ENCODE data around the gene CPSF6. TPM values are rescaled to one million over a fixed set of nuclear protein-coding genes. Genes with fewer than 3 reads are reported as not detected.

The CPSF6 gene
- total RNA-seq, 1 experiment from 2014 or later, result 167 TPM

DNA sequence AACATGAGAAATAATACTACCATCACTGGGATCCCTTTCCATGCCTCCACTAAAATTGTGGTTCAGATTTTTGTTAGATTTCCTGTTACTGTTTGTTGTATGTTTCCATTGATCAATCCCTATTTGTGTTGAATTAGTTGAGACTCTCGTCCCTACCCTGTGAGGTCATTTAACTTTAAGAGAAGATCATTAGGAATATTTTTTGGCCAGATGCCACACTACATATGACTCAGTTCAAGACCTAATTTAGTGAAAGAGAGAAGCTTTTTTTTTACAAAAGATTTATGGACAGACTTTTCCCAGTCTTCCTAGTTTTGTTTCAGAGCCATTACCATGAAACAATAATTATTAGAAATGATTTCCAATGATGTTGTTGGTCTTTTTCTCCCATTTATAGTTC is 35.5 kb downstream of the CPSF6 start:
- Histone ChIP-seq H3K27ac (ENCODE audit: low read depth, low read length, poor library complexity, severe bottlenecking) (no peak overlapping the region), H3K27me3 (replicated peaks; ENCODE audit: insufficient read depth, low read depth, low read length, poor library complexity) (no peaks in the 10 kb centered on the region), H3K4me1 (ENCODE audit: insufficient read depth, low read length, poor library complexity, severe bottlenecking) (peaks cover 6% of the 10 kb centered on the region), H3K4me3 (ENCODE audit: low read depth, low read length, poor library complexity, severe bottlenecking) (no peak overlapping the region), H3K36me3 (ENCODE audit: insufficient read depth, low read length, poor library complexity, severe bottlenecking) (peaks cover 15% of the 10 kb centered on the region), H3K9me3 (ENCODE audit: low read depth, low read length, poor library complexity, severe bottlenecking) (no peaks in the 10 kb centered on the region)
- no TSS peak for BruUV-seq (replicated peaks)
- CTCF ChIA-PET, result no interaction called here
- no peak for TF ChIP-seq EZH2 (IDR thresholded peaks at IDR 0.05; ENCODE audit: borderline replicate concordance, low read depth, low read length, poor library complexity, severe bottlenecking)
- POLR2A ChIA-PET (ENCODE audit: low non-redundant PET), result no interaction called here
- intact Hi-C loops (cut with micrococcal nuclease; ENCODE audit: unreplicated experiment), result no loop called here
- DNase-seq (ENCODE audit: low spot score), result no peak

DNA sequence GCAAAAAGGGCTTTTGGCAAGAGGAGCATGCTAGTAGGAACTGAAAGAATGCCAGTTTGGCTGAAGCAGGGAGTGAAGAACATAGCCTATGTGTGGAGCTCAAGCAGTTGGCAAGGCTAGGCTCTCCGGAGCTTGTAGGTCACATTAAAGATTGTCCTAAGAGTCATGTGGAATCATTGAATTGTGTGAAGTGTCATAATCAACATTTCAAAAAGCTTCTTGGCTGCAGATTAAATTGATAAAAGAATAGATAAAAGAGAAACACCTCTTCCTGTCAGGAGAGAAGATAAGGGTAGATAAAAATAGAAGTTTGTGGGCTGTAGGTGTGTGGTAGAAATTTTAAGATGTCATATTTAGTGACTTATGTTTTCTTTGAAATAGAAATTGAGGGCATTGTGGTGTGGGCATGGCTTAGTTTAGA is 36.1 kb downstream of the CPSF6 start:
- DNase-seq (ENCODE audit: low spot score), result no peak
- Histone ChIP-seq H3K4me1 (ENCODE audit: insufficient read depth, low read length, poor library complexity, severe bottlenecking) (peaks cover 6% of the 10 kb centered on the region), H3K27me3 (replicated peaks; ENCODE audit: insufficient read depth, low read depth, low read length, poor library complexity) (no peaks in the 10 kb centered on the region), H3K9me3 (ENCODE audit: low read depth, low read length, poor library complexity, severe bottlenecking) (no peaks in the 10 kb centered on the region), H3K36me3 (ENCODE audit: insufficient read depth, low read length, poor library complexity, severe bottlenecking) (peaks cover 10% of the 10 kb centered on the region), H3K27ac (ENCODE audit: low read depth, low read length, poor library complexity, severe bottlenecking) (no peak overlapping the region), H3K4me3 (ENCODE audit: low read depth, low read length, poor library complexity, severe bottlenecking) (no peak overlapping the region)
- intact Hi-C loops (cut with micrococcal nuclease; ENCODE audit: unreplicated experiment), result no loop called here
- TF ChIP-seq, protein P1, sequence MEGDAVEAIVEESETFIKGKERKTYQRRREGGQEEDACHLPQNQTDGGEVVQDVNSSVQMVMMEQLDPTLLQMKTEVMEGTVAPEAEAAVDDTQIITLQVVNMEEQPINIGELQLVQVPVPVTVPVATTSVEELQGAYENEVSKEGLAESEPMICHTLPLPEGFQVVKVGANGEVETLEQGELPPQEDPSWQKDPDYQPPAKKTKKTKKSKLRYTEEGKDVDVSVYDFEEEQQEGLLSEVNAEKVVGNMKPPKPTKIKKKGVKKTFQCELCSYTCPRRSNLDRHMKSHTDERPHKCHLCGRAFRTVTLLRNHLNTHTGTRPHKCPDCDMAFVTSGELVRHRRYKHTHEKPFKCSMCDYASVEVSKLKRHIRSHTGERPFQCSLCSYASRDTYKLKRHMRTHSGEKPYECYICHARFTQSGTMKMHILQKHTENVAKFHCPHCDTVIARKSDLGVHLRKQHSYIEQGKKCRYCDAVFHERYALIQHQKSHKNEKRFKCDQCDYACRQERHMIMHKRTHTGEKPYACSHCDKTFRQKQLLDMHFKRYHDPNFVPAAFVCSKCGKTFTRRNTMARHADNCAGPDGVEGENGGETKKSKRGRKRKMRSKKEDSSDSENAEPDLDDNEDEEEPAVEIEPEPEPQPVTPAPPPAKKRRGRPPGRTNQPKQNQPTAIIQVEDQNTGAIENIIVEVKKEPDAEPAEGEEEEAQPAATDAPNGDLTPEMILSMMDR (conservative IDR thresholded peaks at IDR 0.05; ENCODE audit: low read depth, low read length), result no peak
- no peak for TF ChIP-seq EZH2 (IDR thresholded peaks at IDR 0.05; ENCODE audit: borderline replicate concordance, low read depth, low read length, poor library complexity, severe bottlenecking)
- CTCF ChIA-PET, result no interaction called here
- POLR2A ChIA-PET (ENCODE audit: low non-redundant PET), result no interaction called here
- no TSS peak for BruUV-seq (replicated peaks)

DNA sequence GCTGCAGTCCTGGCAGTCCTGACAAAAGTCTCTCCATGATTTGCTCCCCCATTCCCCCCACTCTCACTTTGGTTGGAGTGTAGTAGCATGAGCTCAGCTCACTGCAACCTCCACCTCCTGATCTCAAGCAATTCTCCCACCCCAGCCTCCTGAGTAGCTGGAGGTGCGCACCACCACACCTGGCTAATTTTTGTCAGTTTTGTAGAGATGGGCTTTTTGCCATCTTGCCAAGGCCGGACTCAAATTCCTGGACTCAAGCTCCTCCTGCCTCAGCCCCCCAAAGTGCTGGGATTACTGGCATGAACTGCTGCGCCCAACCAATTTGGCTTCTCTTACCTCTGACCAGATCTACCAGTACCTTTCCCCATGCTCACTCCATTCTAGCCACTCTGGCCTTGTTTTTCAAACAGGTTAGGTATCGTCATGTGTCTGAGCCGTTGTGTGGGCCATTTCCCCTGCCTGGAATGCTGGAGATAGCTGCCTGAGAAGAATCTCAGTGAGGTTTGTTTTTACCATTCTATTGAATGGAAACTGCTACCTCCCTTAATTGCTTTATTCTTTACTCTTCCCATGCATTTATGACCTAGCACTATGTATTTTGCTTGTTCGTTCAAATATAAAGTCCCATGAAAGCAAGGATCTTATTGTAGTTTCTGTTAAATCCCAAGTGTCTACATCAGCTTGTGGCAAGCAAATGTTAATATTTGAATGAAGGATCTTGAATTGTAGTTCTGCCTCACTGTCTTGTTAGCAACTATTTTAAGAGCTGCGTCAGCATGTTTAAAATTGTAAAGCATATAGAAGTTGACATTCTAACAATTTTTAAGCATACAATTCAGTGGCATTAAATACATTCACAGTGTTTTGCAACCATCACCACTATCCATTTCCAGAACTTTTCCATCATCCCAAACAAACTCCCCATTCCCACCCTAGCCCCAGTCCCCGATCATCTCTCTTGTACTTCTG is 39.7 kb downstream of the CPSF6 start:
- no peaks in the 10 kb centered on the region for H3K36me3 ChIP-seq (ENCODE audit: insufficient read depth, low read length, poor library complexity, severe bottlenecking)
- BruUV-seq (replicated peaks), result no TSS peak
- H3K27ac ChIP-seq (ENCODE audit: low read depth, low read length, poor library complexity, severe bottlenecking), result no peak overlapping the region
- H3K27me3 ChIP-seq (replicated peaks; ENCODE audit: insufficient read depth, low read depth, low read length, poor library complexity), result peaks cover 12% of the 10 kb centered on the region
- intact Hi-C loops (cut with micrococcal nuclease; ENCODE audit: unreplicated experiment), result no loop called here
- no peak for DNase-seq (ENCODE audit: low spot score)
- ChIA-PET POLR2A (ENCODE audit: low non-redundant PET) (interaction anchor here (0.7 kb wide), 1 partner anchor 173 kb away, joined by 3 read pairs; no protein-coding TSS in a partner anchor), CTCF (no interaction called here)
- TF ChIP-seq, protein P1 (conservative IDR thresholded peaks at IDR 0.05; ENCODE audit: low read depth, low read length), result no peak
- no peak for TF ChIP-seq EZH2 (IDR thresholded peaks at IDR 0.05; ENCODE audit: borderline replicate concordance, low read depth, low read length, poor library complexity, severe bottlenecking)
- no peaks in the 10 kb centered on the region for H3K4me1 ChIP-seq (ENCODE audit: insufficient read depth, low read length, poor library complexity, severe bottlenecking)
- H3K9me3 ChIP-seq (ENCODE audit: low read depth, low read length, poor library complexity, severe bottlenecking), result no peaks in the 10 kb centered on the region
- H3K4me3 ChIP-seq (ENCODE audit: low read depth, low read length, poor library complexity, severe bottlenecking), result no peak overlapping the region
